OCI-M1 (cell line): ENCODE results near the gene C2CD4C.
"Not testable (repeated sequence)": the region's sequence is repeated elsewhere in the genome, so short reads cannot be mapped to it uniquely, and the experiment has no call there.

Experiments used
- DNase-seq: peaks from one replicate; lab custom pipeline; 2025; lab: John Stamatoyannopoulos, UW

The C2CD4C gene

GRCh38 chr19:380618-381219, 28.2 kb downstream of the C2CD4C start:
- not testable (repeated sequence) for DNase-seq

DNA sequence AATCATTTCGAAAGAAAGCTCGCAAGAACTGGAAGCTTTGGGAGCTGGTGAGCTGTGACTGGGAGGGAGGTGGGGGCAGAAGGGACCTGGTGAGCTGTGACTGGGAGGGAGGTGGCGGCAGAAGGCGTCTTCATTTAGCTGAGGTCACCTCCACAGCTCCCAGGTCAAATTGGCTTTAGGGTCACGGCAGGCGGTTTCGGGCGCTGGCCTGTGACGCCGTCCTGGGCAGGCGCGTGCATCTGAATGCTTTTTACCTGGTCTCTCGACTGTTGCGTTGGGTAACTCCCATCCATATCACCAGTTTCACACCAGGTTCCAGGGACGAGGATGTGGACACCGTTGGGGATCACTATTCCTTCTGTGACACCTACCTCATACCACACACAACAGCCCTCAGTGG, 29.2 kb downstream of the C2CD4C start:
- no peak for DNase-seq

DNA sequence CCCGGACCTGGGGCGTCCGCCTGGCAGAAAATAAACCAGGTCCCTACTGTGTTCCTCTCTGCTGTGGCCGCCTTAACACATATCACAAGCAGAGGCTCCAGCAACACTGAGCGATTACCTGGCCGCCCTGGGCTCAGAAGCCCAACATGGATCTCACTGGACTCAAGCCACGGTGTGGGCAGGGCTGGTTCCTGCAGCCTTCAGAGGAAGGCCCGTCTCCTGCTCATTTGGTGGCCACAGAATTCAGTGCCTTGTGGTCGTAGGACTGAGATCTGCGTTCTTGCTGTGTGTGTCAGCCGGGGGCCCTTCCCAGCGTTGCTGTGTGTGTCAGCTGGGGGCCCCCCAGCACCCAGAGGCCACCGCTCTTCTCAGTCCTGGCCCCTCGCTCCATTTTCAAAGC, 30.2 kb downstream of the C2CD4C start:
- DNase-seq: no peak

DNA sequence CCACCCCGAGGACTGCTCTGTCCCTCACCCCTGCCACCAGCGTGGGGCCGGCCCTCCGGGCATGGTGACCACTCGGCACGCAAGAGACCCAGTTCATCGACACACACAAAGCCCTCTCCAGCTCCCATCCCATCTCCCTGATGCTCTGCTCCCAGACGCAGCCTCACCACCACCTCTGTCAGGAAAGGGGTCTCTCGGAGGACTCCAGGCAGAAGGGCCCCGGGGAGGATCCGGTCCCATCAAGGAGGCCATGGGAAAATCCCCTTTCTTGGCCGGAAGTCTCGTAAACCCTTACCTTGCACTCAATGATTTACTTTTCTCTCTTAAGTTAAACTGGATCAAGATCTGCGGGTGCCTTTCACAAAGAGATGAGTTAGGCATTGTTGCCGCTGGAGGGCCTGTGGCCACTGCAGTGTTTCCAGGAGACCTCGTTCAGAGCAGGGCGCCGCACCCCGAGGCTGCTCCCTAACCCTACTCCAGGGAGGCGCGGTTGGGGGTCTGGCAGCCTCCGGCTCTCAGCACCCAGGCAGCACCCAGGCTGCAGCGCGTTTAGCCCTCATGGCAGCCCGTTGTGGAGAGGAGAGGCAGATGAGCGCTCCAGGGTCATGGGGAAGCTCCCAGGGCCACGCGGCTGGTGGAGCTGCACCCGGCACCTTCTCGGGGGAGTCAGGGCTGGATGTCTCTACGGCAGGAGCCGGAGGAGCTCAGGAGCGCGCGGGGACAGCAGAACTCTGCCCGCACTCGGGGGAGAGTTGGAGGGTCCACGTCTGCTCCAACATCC, 31.0 kb downstream of the C2CD4C start:
- no peak for DNase-seq

- DNase-seq: no peak
These were observed 32.9 kb downstream of the C2CD4C start for GRCh38 chr19:376111-376470.

DNA sequence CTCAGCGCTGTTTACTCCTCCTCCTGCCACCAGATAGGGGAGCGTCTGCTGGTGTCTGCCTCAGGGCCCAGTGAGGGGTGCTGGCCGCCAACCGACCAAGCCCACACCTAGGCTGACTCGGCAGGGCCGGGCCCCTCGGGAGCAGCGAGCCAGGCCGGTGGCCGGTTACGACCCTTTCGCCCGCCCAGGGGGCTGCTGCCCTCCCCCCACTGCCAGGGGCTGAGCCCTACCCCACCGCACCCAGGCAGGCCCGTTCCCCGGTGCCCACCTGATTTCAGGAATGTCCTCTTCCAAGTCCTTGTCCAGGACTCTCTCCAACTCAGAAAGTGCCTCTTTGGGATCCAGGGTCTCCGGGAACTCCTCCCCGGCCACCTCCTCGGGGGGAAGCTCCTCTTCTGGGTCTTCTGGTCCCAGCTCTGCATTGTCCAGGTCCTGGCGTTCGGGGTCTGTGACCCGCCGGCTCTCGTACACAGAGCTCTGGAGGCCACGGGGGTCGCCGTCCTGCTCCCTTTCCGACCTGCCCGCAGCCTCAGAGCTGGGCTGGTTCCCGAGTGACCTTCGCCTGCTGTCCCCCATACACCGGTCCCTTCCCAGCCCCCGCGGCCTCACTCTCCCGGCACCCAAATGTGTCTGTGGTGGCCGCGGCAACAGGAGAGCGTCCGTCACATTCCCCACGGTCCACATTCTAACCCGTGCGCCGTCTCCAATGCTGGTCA, 33.4 kb downstream of the C2CD4C start:
- no peak for DNase-seq

GRCh38 chr19:374886-375235, 34.1 kb downstream of the C2CD4C start:
- DNase-seq: no peak

DNA sequence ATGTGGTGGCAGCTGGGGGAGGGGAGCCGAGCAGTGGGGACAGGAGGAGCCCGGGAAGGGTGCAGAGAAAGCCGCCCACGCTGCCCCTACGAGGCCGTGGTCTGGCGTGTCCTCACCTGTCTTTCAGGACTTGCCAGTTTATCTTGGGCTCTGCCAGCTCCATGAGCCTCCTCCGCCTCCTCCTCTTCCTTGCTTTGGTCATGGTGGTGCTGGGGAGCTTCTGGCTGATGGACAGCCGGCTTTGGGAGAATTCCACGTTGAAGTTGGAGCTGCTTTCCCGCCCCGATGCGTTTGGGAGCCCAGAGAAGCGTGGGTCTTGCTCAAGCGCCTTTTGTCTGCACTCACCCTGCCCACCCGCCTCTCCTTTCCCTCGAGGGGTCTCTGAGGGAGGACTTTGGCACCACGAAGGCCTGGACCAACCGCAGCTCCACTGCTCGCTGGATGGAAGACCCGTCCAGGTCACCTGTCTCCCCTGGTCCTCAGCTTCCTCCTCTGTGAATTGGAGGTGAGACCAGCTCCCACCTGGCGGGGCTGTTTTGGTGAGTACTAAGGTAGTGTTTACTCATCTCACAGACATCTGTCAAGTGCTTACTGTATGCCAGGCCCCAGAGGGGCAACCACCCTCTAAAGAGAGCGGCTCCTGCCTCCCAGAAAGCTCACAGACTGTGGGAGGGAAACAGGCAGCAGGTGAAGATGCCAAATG, 34.6 kb downstream of the C2CD4C start:
- no peak for DNase-seq

GRCh38 chr19:373391-374182, 35.4 kb downstream of the C2CD4C start:
- DNase-seq: no peak

DNA sequence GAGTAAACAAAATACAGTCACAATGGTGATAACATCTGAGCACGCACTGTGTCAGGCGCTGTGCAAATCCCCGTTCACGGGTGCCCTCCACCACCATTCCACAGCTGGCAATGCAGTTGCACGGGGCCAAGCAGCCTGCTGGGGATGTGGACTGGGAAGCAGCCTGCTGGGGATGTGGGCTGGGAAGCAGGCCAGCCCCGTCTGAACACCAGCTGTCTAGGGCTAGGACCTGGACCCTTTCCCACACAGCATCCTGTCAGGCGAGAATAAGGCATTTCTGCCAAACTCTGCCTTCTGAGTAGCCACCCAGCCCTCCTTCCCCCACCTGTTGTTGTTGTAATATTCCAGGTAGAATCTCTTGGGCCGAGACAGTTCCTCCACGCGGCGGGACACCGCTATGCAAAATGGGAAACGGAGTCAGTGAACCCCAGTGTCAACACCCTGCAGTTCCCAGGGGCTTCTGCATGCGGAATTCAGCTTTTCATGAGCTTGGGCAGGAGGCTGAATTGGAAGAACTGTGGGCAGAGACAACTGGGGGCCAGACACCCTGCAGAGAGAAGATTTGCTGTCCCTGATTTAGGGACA, 36.5 kb downstream of the C2CD4C start:
- DNase-seq: no peak

GRCh38 chr19:371501-372168, 37.3 kb downstream of the C2CD4C start:
- no peak for DNase-seq

- DNase-seq: no peak
These were observed 38.2 kb downstream of the C2CD4C start for GRCh38 chr19:370641-371330.

- no peak for DNase-seq
These were observed 39.1 kb downstream of the C2CD4C start for GRCh38 chr19:369876-370275.

GRCh38 chr19:369256-369655, 39.7 kb downstream of the C2CD4C start:
- DNase-seq: no peak

GRCh38 chr19:368630-369024, 40.3 kb downstream of the C2CD4C start:
- DNase-seq: no peak

GRCh38 chr19:367963-368629, 40.9 kb downstream of the C2CD4C start:
- DNase-seq: no peak

DNA sequence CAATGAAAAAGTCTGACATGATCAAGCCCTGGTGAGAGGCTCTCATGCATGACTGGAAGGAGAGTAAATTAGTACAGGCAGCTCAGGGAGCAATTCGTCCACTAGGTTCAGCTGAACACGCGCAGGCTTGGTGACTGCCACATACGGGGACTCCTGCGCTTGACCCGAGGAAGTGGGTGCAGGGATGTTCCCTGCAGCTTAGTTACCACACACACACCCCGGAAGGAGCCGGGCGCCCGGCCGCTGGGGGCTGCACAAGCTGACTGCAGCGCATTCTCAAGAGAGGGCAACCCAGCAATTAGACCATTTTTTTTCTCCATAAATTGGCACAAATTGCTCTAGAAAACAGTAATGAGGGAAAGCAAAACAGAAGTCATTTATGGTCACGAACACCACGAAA, 41.4 kb downstream of the C2CD4C start:
- no peak for DNase-seq

GRCh38 chr19:366951-367350, 42.0 kb downstream of the C2CD4C start:
- DNase-seq: no peak

DNA sequence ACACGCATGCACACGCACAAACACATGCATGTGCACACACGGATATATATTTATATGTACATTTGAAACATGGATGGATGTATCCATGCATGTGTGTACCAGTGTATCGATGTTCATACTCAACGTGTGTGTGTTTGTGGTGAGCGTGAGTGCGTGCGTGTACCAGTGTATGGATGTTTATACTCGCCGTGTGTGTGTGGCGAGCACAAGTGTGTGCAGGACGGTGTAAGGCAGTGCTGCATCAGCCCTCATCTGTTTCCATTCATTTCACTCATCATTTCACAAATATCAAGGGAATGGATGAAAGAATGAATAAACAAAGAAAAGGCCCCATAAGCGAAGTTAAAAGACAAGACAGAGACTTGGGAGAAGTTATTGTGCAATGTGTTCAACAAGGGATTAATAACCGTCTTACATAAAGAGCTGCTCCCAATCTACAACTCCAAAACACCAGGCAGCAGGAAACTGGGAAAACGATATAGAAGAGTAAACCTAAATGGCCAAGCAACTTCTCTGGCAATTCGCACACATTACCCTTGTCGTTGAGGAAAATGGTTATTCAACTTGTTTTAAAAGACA, 42.7 kb downstream of the C2CD4C start:
- DNase-seq: no peak
